ENCODE results near the gene CYP2F1.

Gene CYP2F1

DNA sequence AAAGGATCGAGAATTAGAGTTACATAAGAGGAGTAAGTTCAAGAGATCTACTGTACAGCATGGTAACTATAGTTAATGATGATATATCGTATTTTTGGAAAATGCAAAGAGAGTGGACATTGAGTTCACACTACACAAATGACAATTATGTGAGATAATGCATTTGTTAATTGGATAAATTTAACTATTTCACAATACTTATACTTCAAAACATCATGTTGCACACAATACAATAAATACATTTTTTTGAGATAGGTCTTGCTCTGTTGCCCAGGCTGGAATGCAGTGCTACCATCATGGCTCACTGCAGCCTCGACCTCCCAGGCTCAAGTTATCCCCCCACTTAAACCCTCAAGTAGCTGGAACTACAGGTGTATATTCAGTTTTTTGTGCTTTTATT, 8.1 kb upstream of the CYP2F1 start:
- Histone ChIP-seq H2BK12ac (ENCODE audit: low read length) (no peak overlapping the region), H3K4me2 (ENCODE audit: low read length) (no peak overlapping the region), H3K4ac (ENCODE audit: low read depth, low read length) (no peak overlapping the region), H3K4me3 (ENCODE audit: low read depth, low read length) (no peak overlapping the region), H4K12ac (ENCODE audit: low read depth, low read length) (no peak overlapping the region), H3K4me1 (ENCODE audit: control insufficient read depth in 1 of 2, insufficient read depth in 2 of 2, low read length in 2 of 2) (no peaks in the 10 kb centered on the region), H3K36me3 (ENCODE audit: control insufficient read depth in 1 of 2, insufficient read depth in 2 of 2, low read length in 2 of 2) (no peaks in the 10 kb centered on the region), H3K18ac (ENCODE audit: low read length) (no peak overlapping the region), H2BK120ac (ENCODE audit: insufficient read depth, low read length, poor library complexity) (no peak overlapping the region), H3K14ac (ENCODE audit: low read length) (no peak overlapping the region), H3K79me1 (ENCODE audit: low read length) (no peaks in the 10 kb centered on the region), H2AFZ (ENCODE audit: insufficient read depth, low read length, poor library complexity) (no peak overlapping the region), H3K27ac (ENCODE audit: low read depth, low read length) (no peak overlapping the region), H2BK5ac (ENCODE audit: low read depth, low read length, poor library complexity) (no peak overlapping the region), H3K9me3 (ENCODE audit: insufficient read depth, low read depth, low read length) (no peaks in the 10 kb centered on the region), H4K8ac (ENCODE audit: low read depth, low read length) (no peak overlapping the region), H3K23ac (ENCODE audit: low read length) (no peak overlapping the region), H3K27me3 (ENCODE audit: insufficient read depth, low read length) (no peaks in the 10 kb centered on the region), H4K91ac (ENCODE audit: low read depth, low read length) (no peak overlapping the region), H3K79me2 (ENCODE audit: control insufficient read depth, insufficient read depth, low read length, poor library complexity) (no peaks in the 10 kb centered on the region), H3K9ac (ENCODE audit: low read length) (no peak overlapping the region), H2AK5ac (ENCODE audit: low read length) (no peak overlapping the region)
- no CpG with 5 or more reads among the region's 3 CpGs for WGBS (ENCODE audit: extremely low coverage, insufficient coverage, insufficient read length)
- DNase-seq, result no peak

DNA sequence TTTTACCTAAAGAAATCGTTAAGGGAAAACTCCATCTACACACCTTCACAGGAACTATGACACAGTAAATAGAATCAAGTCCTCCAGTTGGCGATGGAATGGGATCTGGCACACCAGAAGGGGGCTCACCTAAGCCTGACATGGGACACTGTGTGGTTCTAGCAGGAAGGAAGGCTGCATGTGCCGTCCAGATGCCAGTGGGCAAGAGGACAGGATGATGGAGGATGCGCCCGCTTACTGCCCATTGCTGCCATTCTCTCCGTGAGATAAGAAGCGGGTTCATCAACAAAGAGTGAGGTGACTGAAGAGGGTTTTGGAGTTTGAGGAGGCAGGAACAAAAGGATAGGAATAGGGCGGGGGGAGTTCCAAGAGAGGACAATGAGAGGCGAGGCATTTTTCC, 2.9 kb upstream of the CYP2F1 start:
- Histone ChIP-seq H2BK5ac (ENCODE audit: low read depth, low read length, poor library complexity) (no peak overlapping the region), H3K4ac (ENCODE audit: low read depth, low read length) (no peak overlapping the region), H3K27ac (ENCODE audit: low read depth, low read length) (no peak overlapping the region), H3K9me3 (ENCODE audit: insufficient read depth, low read depth, low read length) (peaks cover 4% of the 10 kb centered on the region), H3K18ac (ENCODE audit: low read length) (no peak overlapping the region), H2AK5ac (ENCODE audit: low read length) (no peak overlapping the region), H3K4me2 (ENCODE audit: low read length) (no peak overlapping the region), H4K91ac (ENCODE audit: low read depth, low read length) (no peak overlapping the region), H3K79me2 (ENCODE audit: control insufficient read depth, insufficient read depth, low read length, poor library complexity) (no peaks in the 10 kb centered on the region), H4K12ac (ENCODE audit: low read depth, low read length) (no peak overlapping the region), H2BK12ac (ENCODE audit: low read length) (no peak overlapping the region), H3K27me3 (ENCODE audit: insufficient read depth, low read length) (no peaks in the 10 kb centered on the region), H2BK120ac (ENCODE audit: insufficient read depth, low read length, poor library complexity) (no peak overlapping the region), H3K36me3 (ENCODE audit: control insufficient read depth in 1 of 2, insufficient read depth in 2 of 2, low read length in 2 of 2) (no peaks in the 10 kb centered on the region), H3K4me3 (ENCODE audit: low read depth, low read length) (no peak overlapping the region), H3K9ac (ENCODE audit: low read length) (no peak overlapping the region), H3K14ac (ENCODE audit: low read length) (no peak overlapping the region), H3K79me1 (ENCODE audit: low read length) (no peaks in the 10 kb centered on the region), H3K4me1 (ENCODE audit: control insufficient read depth in 1 of 2, insufficient read depth in 2 of 2, low read length in 2 of 2) (no peaks in the 10 kb centered on the region), H3K23ac (ENCODE audit: low read length) (no peak overlapping the region), H2AFZ (ENCODE audit: insufficient read depth, low read length, poor library complexity) (no peak overlapping the region), H4K8ac (ENCODE audit: low read depth, low read length) (no peak overlapping the region)
- DNase-seq, result no peak
- no CpG with 5 or more reads among the region's 9 CpGs for WGBS (ENCODE audit: extremely low coverage, insufficient coverage, insufficient read length)

DNA sequence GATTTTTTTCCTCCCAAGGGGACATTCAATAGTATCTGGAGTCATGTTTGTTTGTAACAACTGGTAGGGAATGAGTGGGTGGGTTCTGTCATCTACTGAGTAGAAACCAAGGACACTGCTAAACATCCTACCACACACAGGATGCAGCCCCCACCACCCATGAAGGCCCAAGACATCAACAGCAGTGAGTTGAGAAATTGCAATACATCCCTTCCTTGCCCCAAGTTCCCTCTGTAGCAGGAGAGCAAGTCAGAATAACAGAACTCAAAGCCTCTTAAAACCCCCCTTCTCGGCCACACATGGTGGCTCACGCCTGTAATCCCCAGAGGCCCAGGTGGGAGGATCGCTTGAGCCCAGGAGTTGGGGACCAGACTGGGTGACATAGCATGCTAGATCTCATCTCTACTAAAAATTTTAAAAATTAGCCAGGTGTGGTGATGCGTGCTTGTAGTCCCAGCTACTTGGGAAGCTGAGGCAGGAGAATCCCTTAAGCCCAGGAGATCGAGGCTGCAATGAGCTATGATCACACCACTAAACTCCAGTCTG, 2.4 kb upstream of the CYP2F1 start:
- Histone ChIP-seq H3K9me3 (ENCODE audit: insufficient read depth, low read depth, low read length) (peaks cover 4% of the 10 kb centered on the region), H3K23ac (ENCODE audit: low read length) (no peak overlapping the region), H3K27me3 (ENCODE audit: insufficient read depth, low read length) (no peaks in the 10 kb centered on the region), H3K4me2 (ENCODE audit: low read length) (no peak overlapping the region), H3K14ac (ENCODE audit: low read length) (no peak overlapping the region), H2AFZ (ENCODE audit: insufficient read depth, low read length, poor library complexity) (no peak overlapping the region), H3K4me1 (ENCODE audit: control insufficient read depth in 1 of 2, insufficient read depth in 2 of 2, low read length in 2 of 2) (no peaks in the 10 kb centered on the region), H3K79me1 (ENCODE audit: low read length) (no peaks in the 10 kb centered on the region), H4K8ac (ENCODE audit: low read depth, low read length) (no peak overlapping the region), H2AK5ac (ENCODE audit: low read length) (no peak overlapping the region), H4K91ac (ENCODE audit: low read depth, low read length) (no peak overlapping the region), H3K27ac (ENCODE audit: low read depth, low read length) (no peak overlapping the region), H3K36me3 (ENCODE audit: control insufficient read depth in 1 of 2, insufficient read depth in 2 of 2, low read length in 2 of 2) (no peaks in the 10 kb centered on the region), H3K9ac (ENCODE audit: low read length) (no peak overlapping the region), H3K79me2 (ENCODE audit: control insufficient read depth, insufficient read depth, low read length, poor library complexity) (no peaks in the 10 kb centered on the region), H2BK120ac (ENCODE audit: insufficient read depth, low read length, poor library complexity) (no peak overlapping the region), H3K4me3 (ENCODE audit: low read depth, low read length) (no peak overlapping the region), H3K4ac (ENCODE audit: low read depth, low read length) (no peak overlapping the region), H4K12ac (ENCODE audit: low read depth, low read length) (no peak overlapping the region), H2BK5ac (ENCODE audit: low read depth, low read length, poor library complexity) (no peak overlapping the region), H3K18ac (ENCODE audit: low read length) (no peak overlapping the region), H2BK12ac (ENCODE audit: low read length) (no peak overlapping the region)
- no peak for DNase-seq
- WGBS (ENCODE audit: extremely low coverage, insufficient coverage, insufficient read length), result no CpG with 5 or more reads among the region's 5 CpGs

DNA sequence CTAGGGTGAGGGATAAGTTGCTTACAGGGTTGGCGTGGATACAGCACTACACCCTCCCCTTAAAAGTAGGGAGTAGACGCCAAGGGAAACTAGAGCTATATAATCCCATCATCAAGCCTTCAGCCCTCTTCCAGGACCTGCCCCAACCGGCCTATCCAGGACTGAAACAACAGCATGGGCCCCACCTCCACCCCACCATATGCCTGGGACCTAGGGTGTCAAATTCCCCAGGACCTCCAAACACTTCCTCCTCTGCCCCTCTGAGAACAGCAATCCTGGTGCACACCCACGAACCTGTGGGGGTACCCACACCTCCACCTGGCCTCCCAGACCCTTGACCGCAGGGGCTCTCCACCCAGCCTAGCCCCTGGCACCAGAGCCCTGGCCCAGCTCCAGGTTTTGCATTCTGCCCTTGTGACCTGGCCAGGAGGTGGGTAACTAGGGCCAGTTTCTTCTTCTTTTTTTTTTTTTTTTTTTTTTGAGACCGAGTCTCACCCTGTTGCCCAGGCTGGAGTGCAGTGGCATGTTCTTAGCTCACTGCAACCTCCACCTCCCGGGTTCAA, 1.4 kb upstream of the CYP2F1 start:
- H3K4me2 ChIP-seq (ENCODE audit: low read length), result no peak overlapping the region
- H4K8ac ChIP-seq (ENCODE audit: low read depth, low read length), result no peak overlapping the region
- H3K27ac ChIP-seq (ENCODE audit: low read depth, low read length), result no peak overlapping the region
- no peak overlapping the region for H2BK5ac ChIP-seq (ENCODE audit: low read depth, low read length, poor library complexity)
- no peaks in the 10 kb centered on the region for H3K36me3 ChIP-seq (ENCODE audit: control insufficient read depth in 1 of 2, insufficient read depth in 2 of 2, low read length in 2 of 2)
- WGBS (ENCODE audit: extremely low coverage, insufficient coverage, insufficient read length), result no CpG with 5 or more reads among the region's 7 CpGs
- H3K18ac ChIP-seq (ENCODE audit: low read length), result no peak overlapping the region
- H3K79me1 ChIP-seq (ENCODE audit: low read length), result no peaks in the 10 kb centered on the region
- H2BK120ac ChIP-seq (ENCODE audit: insufficient read depth, low read length, poor library complexity), result no peak overlapping the region
- H3K14ac ChIP-seq (ENCODE audit: low read length), result no peak overlapping the region
- H3K4me3 ChIP-seq (ENCODE audit: low read depth, low read length), result no peak overlapping the region
- no peaks in the 10 kb centered on the region for H3K4me1 ChIP-seq (ENCODE audit: control insufficient read depth in 1 of 2, insufficient read depth in 2 of 2, low read length in 2 of 2)
- DNase-seq, result no peak
- H2AK5ac ChIP-seq (ENCODE audit: low read length), result no peak overlapping the region
- H3K23ac ChIP-seq (ENCODE audit: low read length), result no peak overlapping the region
- H3K9me3 ChIP-seq (ENCODE audit: insufficient read depth, low read depth, low read length), result peaks cover 4% of the 10 kb centered on the region
- H3K9ac ChIP-seq (ENCODE audit: low read length), result no peak overlapping the region
- H2BK12ac ChIP-seq (ENCODE audit: low read length), result no peak overlapping the region
- no peak overlapping the region for H4K91ac ChIP-seq (ENCODE audit: low read depth, low read length)
- H3K27me3 ChIP-seq (ENCODE audit: insufficient read depth, low read length), result no peaks in the 10 kb centered on the region
- H3K4ac ChIP-seq (ENCODE audit: low read depth, low read length), result no peak overlapping the region
- no peak overlapping the region for H2AFZ ChIP-seq (ENCODE audit: insufficient read depth, low read length, poor library complexity)
- no peaks in the 10 kb centered on the region for H3K79me2 ChIP-seq (ENCODE audit: control insufficient read depth, insufficient read depth, low read length, poor library complexity)
- no peak overlapping the region for H4K12ac ChIP-seq (ENCODE audit: low read depth, low read length)

Data from trophoblast cell (in vitro differentiated cells and primary cell).